Nephron progenitor cell (in vitro differentiated cells): Measurements from ENCODE around the gene KATNIP.

Experiments
- DNase-seq: peaks from one replicate; pipeline ENCODE4 v3.0.0; 2021
- H3K27ac Mint-ChIP-seq: 2 replicates; pipeline ENCODE4 v1.8.0; 2021; ENCODE audit warnings: mild to moderate bottlenecking, moderate library complexity, mixed read lengths
- H3K27me3 Mint-ChIP-seq: 2 replicates; pipeline ENCODE4 v1.8.0; 2021; ENCODE audit warnings: mild to moderate bottlenecking, low read depth, mixed read lengths; ENCODE audit not compliant: poor library complexity
- H3K36me3 Mint-ChIP-seq: 2 replicates; pipeline ENCODE4 v1.8.0; 2021; ENCODE audit warnings: low read depth, mixed read lengths
- H3K4me1 Mint-ChIP-seq: 2 replicates; pipeline ENCODE4 v1.8.0; 2021; ENCODE audit warnings: mixed read lengths
- H3K4me3 Mint-ChIP-seq: 2 replicates; pipeline ENCODE4 v1.8.0; 2021; ENCODE audit warnings: mild to moderate bottlenecking, moderate library complexity, mixed read lengths
- H3K9me3 Mint-ChIP-seq: 2 replicates; pipeline ENCODE4 v1.8.0; 2021; ENCODE audit warnings: mild to moderate bottlenecking, moderate library complexity, mixed read lengths
- TF ChIP-seq, protein P1 (sequence below): fragments of 200-600 bp; sonication (generic); IDR thresholded peaks from 2 replicates; pipeline ENCODE4 v1.5.0; 2021; ENCODE audit warnings: antibody characterized with exemption

The KATNIP gene

GRCh38 chr16:27531186-27531585 is 18.8 kb upstream of the KATNIP start:
- peak overlapping the region; percentile 97 for H3K27ac Mint-ChIP-seq
- no peaks in the 10 kb centered on the region for H3K9me3 Mint-ChIP-seq
- DNase-seq: no peak
- peaks cover 17% of the 10 kb centered on the region for H3K4me1 Mint-ChIP-seq
- TF ChIP-seq, protein P1, sequence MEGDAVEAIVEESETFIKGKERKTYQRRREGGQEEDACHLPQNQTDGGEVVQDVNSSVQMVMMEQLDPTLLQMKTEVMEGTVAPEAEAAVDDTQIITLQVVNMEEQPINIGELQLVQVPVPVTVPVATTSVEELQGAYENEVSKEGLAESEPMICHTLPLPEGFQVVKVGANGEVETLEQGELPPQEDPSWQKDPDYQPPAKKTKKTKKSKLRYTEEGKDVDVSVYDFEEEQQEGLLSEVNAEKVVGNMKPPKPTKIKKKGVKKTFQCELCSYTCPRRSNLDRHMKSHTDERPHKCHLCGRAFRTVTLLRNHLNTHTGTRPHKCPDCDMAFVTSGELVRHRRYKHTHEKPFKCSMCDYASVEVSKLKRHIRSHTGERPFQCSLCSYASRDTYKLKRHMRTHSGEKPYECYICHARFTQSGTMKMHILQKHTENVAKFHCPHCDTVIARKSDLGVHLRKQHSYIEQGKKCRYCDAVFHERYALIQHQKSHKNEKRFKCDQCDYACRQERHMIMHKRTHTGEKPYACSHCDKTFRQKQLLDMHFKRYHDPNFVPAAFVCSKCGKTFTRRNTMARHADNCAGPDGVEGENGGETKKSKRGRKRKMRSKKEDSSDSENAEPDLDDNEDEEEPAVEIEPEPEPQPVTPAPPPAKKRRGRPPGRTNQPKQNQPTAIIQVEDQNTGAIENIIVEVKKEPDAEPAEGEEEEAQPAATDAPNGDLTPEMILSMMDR: no peak
- no peak overlapping the region for H3K4me3 Mint-ChIP-seq
- peaks cover 83% of the 10 kb centered on the region for H3K36me3 Mint-ChIP-seq
- peaks cover 3% of the 10 kb centered on the region for H3K27me3 Mint-ChIP-seq

DNA sequence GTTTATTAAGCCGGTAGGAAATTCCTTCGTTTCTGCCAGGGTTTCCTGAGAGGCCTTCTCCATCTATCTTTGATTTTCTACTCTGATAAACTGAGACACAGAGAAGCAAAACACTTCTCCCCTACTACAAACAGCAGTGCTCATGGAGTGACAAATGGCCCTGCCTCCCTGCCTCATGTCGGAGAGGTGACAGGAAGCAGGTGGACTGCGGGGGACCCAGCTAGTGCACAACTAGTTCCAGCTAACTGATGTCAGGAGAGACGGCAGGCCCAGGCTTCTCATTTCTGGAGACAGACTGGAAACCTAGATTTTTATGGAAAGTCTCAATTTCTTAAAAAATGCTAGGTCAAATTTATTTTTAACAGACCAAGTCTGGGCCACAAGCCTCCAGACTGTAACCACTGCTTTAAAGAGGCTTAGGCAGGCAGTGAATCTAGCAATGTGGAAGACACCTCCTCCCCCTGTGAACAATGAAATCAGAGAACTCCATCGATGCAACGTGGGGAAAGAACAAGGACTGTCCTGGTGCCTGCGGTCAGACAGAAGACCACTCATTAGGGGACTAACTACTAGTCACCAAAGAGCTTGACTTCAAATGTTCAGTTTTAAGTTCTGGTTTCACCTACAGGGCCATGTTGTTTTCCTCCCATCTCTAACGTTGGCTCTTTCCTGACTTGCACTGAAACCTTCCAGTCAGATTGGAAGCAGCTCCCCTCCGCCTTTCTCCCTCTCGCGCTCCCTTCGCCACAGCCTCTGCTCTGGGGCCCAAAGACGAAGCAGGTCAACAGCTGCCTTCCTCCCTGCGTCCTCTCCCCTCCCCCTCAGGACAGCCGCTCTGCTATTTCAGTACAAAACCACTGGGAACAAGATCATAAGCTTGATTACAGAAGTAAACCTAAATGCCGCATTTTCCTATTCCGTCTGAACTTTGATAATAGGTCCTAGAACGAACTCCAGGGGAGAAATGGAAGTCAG is 17.8 kb upstream of the KATNIP start:
- H3K9me3 Mint-ChIP-seq: no peaks in the 10 kb centered on the region
- H3K4me3 Mint-ChIP-seq: no peak overlapping the region
- peaks cover 3% of the 10 kb centered on the region for H3K27me3 Mint-ChIP-seq
- H3K27ac Mint-ChIP-seq: peak overlapping the region; percentile 97
- no peak for DNase-seq
- TF ChIP-seq, protein P1: no peak
- peaks cover 85% of the 10 kb centered on the region for H3K36me3 Mint-ChIP-seq
- H3K4me1 Mint-ChIP-seq: peaks cover 17% of the 10 kb centered on the region

DNA sequence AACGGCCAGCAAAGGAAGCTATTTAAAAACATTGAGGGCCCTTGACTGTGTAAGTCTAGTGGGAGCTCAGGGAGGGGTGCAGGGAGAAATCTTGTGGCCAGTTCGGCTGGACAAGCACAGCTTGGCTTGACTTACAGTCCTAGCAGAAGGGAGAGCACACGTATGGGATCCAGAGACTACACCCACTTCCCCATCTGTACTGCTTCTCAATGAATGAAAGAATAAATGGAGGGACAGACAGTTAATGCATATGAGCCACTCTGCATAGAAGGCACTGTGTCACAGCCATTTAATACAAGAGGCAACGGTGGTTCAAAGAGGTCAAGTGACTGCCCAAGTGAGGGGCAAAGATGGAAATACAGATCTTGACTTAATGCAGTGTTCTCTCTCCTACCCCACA is 15.7 kb upstream of the KATNIP start:
- Mint-ChIP-seq H3K27me3 (peaks cover 9% of the 10 kb centered on the region), H3K9me3 (no peaks in the 10 kb centered on the region), H3K36me3 (peaks cover 86% of the 10 kb centered on the region), H3K4me1 (peaks cover 21% of the 10 kb centered on the region), H3K4me3 (no peak overlapping the region), H3K27ac (peak overlapping the region; percentile 92)
- DNase-seq: no peak
- TF ChIP-seq, protein P1: no peak

DNA sequence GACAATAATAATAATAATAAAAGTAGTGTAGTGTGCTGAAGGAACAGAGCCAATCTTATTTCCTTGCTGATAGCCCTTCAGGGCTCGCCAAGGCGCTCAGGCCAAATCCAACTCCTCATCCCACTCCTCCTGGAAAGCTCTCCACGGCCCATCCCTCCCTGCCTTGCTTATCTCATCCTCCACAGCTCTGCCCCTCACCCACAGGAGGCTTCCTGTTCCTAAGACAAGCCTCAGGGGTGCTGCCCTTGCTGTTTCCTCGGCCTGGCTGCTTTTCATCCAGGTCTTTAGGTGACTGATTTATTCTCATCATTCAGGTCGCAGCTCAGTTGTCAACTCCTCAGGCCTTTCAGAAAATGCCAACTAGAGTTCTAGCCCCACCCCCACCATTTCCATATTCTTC is 11.4 kb upstream of the KATNIP start:
- TF ChIP-seq, protein P1: no peak
- Mint-ChIP-seq H3K36me3 (peaks cover 84% of the 10 kb centered on the region), H3K4me3 (no peak overlapping the region), H3K9me3 (peaks cover 3% of the 10 kb centered on the region), H3K27ac (no peak overlapping the region), H3K27me3 (peaks cover 6% of the 10 kb centered on the region), H3K4me1 (peaks cover 4% of the 10 kb centered on the region)
- DNase-seq: no peak

GRCh38 chr16:27539120-27539519 is 10.8 kb upstream of the KATNIP start:
- H3K36me3 Mint-ChIP-seq: peaks cover 84% of the 10 kb centered on the region
- H3K4me1 Mint-ChIP-seq: peaks cover 4% of the 10 kb centered on the region
- no peak for DNase-seq

More at GRCh38 chr16:27539120-27539519, 10.8 kb upstream of the KATNIP start:
- H3K27me3 Mint-ChIP-seq: peaks cover 6% of the 10 kb centered on the region
- H3K4me3 Mint-ChIP-seq: no peak overlapping the region
- peaks cover 3% of the 10 kb centered on the region for H3K9me3 Mint-ChIP-seq
- peak overlapping the region; percentile 23 for H3K27ac Mint-ChIP-seq
- TF ChIP-seq, protein P1: no peak
